ENCODE measurements around the gene NENF.

Gene NENF

GRCh38 chr1:212453156-212453857, 20.6 kb downstream of the NENF start:
- DNase-seq (ENCODE audit: low read depth): no peak
- H3K4me3 ChIP-seq (replicated peaks; ENCODE audit: low read depth, low read length): no peak overlapping the region
- no peak for TF ChIP-seq CTCF (IDR thresholded peaks at IDR 0.05; ENCODE audit: low read length, missing control alignments)

- no peak for DNase-seq (ENCODE audit: low read depth)
- H3K4me3 ChIP-seq (replicated peaks; ENCODE audit: low read depth, low read length): no peak overlapping the region
- TF ChIP-seq CTCF (IDR thresholded peaks at IDR 0.05; ENCODE audit: low read length, missing control alignments): no peak
These were observed 22.0 kb downstream of the NENF start for GRCh38 chr1:212454741-212455140.

GRCh38 chr1:212455401-212455800, 22.7 kb downstream of the NENF start:
- no peak for TF ChIP-seq CTCF (IDR thresholded peaks at IDR 0.05; ENCODE audit: low read length, missing control alignments)
- DNase-seq (ENCODE audit: low read depth): no peak
- no peak overlapping the region for H3K4me3 ChIP-seq (replicated peaks; ENCODE audit: low read depth, low read length)

DNA sequence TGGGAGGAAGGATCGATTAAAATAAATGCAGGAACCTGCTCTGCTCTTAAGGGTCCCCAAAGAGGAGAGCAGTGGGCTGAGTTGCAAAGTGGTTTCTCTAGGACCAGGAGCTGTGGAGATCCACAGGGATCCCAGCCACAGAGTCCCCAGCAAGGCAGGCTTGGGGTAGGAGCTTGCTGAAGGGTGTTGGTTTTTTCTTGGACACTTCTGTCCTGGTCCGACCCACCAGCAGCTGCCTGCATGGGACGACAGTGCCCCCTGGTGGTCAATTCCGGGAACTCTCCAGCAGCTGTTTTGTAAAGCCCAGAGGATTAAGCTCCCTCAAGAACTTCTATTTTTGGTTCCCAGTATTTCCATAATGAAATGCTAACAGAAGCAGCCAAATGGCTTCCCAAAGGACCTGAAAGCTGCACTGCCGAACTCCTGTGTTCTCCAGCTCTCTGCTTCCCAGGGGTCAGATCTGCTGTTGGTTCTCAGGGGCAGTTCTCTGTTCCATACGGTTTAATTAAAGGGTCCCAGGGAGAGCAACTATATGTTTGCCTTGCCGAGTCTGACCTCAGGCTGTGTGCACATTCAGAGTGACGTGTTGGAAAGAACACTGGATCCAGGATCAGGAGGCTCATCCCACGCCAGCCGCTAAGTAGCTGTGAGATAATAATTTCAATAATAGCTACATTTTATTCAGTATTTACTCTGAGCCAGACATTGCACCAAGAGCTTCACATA, 23.2 kb downstream of the NENF start:
- H3K4me3 ChIP-seq (replicated peaks; ENCODE audit: low read depth, low read length): no peak overlapping the region
- peak; percentile 95 for TF ChIP-seq CTCF (IDR thresholded peaks at IDR 0.05; ENCODE audit: low read length, missing control alignments)
- DNase-seq (ENCODE audit: low read depth): peak; percentile 90

DNA sequence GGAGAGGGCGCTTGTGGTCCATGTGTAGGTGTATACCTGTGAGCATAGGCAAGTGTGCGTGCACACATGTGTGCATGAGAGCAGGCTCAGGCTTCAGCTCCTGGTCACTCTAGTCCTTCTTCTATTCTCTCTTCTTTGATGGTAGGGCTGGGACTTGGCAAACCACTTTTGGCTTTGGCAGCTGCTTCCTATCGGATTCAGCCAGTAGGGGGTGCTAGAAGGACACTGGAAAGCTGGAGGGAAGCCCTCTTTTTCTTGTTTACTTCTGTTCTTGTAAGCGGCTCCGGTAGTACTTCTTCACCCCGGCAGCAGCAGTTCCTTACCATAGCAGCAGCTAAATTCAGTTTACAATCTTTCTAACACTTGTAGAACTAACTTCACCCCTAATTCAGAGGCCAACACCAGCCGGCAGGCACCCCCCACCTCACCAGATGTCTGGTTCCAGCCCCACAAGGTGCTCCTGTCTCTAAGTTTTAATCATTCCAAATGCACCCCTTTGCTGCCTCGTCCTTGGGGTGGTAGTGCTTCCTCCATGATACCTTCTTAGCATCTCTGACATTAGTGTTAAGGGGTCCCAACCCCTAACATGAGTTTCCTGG, 25.1 kb downstream of the NENF start:
- peak; percentile 63 for DNase-seq (ENCODE audit: low read depth)
- TF ChIP-seq CTCF (IDR thresholded peaks at IDR 0.05; ENCODE audit: low read length, missing control alignments): peak; percentile 49
- H3K4me3 ChIP-seq (replicated peaks; ENCODE audit: low read depth, low read length): no peak overlapping the region

GRCh38 chr1:212458817-212459216, 26.1 kb downstream of the NENF start:
- TF ChIP-seq CTCF (IDR thresholded peaks at IDR 0.05; ENCODE audit: low read length, missing control alignments): no peak
- H3K4me3 ChIP-seq (replicated peaks; ENCODE audit: low read depth, low read length): no peak overlapping the region
- no peak for DNase-seq (ENCODE audit: low read depth)
